Suprapubic skin (tissue), 4 donors: ENCODE data around the gene PCP4L1. TPM values are rescaled to one million over a fixed set of nuclear protein-coding genes. Genes with fewer than 3 reads are reported as not detected.
A peak's percentile ranks its signal among the peaks of the same experiment; 100 is the strongest.
"Not testable (repeated sequence)": the region's sequence is repeated elsewhere in the genome, so short reads cannot be mapped to it uniquely, and the experiment has no call there.

Experiments used
- DNase-seq, 2 donors: peaks; one replicate each; pipeline ENCODE4 v3.0.0-alpha.2; 2019; ENCODE audit warnings: low spot score in 2 of 2
- H3K27ac ChIP-seq: fragments of 200-600 bp; sonication (generic); one replicate; pipeline ENCODE4 v1.5.1; 2019
- H3K27me3 ChIP-seq: fragments of 200-600 bp; sonication (generic); one replicate; pipeline ENCODE4 v1.5.1; 2019
- H3K36me3 ChIP-seq: fragments of 200-600 bp; sonication (generic); one replicate; pipeline ENCODE4 v1.5.1; 2019
- H3K4me1 ChIP-seq: fragments of 200-600 bp; sonication (generic); one replicate; pipeline ENCODE4 v1.5.1; 2019
- H3K4me3 ChIP-seq: fragments of 200-600 bp; sonication (generic); one replicate; pipeline ENCODE4 v1.5.1; 2019; ENCODE audit warnings: mild to moderate bottlenecking
- H3K9me3 ChIP-seq: fragments of 200-600 bp; sonication (generic); one replicate; pipeline ENCODE4 v1.5.1; 2019
- CTCF ChIP-seq, 2 donors: fragments of 200-600 bp in 1 of 2; fragments of 450-650 bp in 1 of 2; sonication (generic) in 1 of 2; IDR thresholded peaks; one replicate each; pipeline ENCODE4 v1.5.1; 2016 to 2019; ENCODE audit warnings: antibody characterized with exemption in 2 of 2, mild to moderate bottlenecking in 1 of 2, moderate library complexity in 1 of 2
- EP300 ChIP-seq: sonication (generic); formaldehyde crosslinking; IDR thresholded peaks from one replicate; pipeline ENCODE4 v1.6.1; 2017; ENCODE audit warnings: antibody characterized with exemption
- POLR2A ChIP-seq, 2 donors: fragments of 450-650 bp; IDR thresholded peaks; one replicate each; pipeline ENCODE4 v1.6.1; 2017; ENCODE audit warnings: antibody characterized with exemption in 2 of 2, mild to moderate bottlenecking in 2 of 2, moderate library complexity in 2 of 2
- POLR2AphosphoS5 ChIP-seq, 3 donors: sonication (generic); formaldehyde crosslinking; IDR thresholded peaks; one replicate each; pipeline ENCODE4 v1.6.1; 2017; ENCODE audit warnings: antibody characterized with exemption in 3 of 3
- WGBS: methylation state at CpG from one replicate; pipeline ENCODE4 v1.1.5; 2018; 5-methylcytosine and 5-hydroxymethylcytosine counted together
- total RNA-seq, 4 donors: library from RNA; depleted of rRNA; stranded (reverse); fragments of >200 nt; gene quantifications; one replicate each; pipeline ENCODE4 v1.1.0, GENCODE V29; 2016

PCP4L1 gene
- total RNA-seq, 4 donors from 2014 or later: 2.7 to 10.1 (median 3.7) TPM

- no peaks in the 10 kb centered on the region for H3K27me3 ChIP-seq
- peaks cover 5% of the 10 kb centered on the region for H3K36me3 ChIP-seq
- H3K4me1 ChIP-seq: peaks cover 16% of the 10 kb centered on the region
- H3K4me3 ChIP-seq: peak within 1 kb of the TSS; percentile 62
- no peaks in the 10 kb centered on the region for H3K9me3 ChIP-seq
- TF ChIP-seq EP300 (no peak), CTCF (IDR thresholded peaks at IDR 0.05) (peak in 1 of 2 donors; percentile 29), POLR2AphosphoS5 (IDR thresholded peaks at IDR 0.05) (peak; percentile 57 to 87 (median 73)), POLR2A (IDR thresholded peaks at IDR 0.05) (peak; percentile 73 to 75)
- peak within 1 kb of the TSS; percentile 83 for H3K27ac ChIP-seq
- under 1% methylated on average over 26 of the region's 45 CpGs for WGBS
- peak; percentile 92 to 94 for DNase-seq
These were observed 55.8 kb downstream of the PCP4L1 start, which contains the start of gene SDHC for GRCh38 chr1:161314201-161314981. SDHC (plus strand) TSS chr1:161314381; CDS start chr1:161314406, 25 bp downstream.

- H3K27ac ChIP-seq, H3K36me3 ChIP-seq, H3K27me3 ChIP-seq, H3K4me3 ChIP-seq, DNase-seq, H3K9me3 ChIP-seq: not testable (repeated sequence)
- peaks cover 16% of the 10 kb centered on the region for H3K4me1 ChIP-seq
- 77% methylated on average over 17 of the region's 17 CpGs for WGBS
These were observed 57.5 kb downstream of the PCP4L1 start for GRCh38 chr1:161315841-161316674.

GRCh38 chr1:161324020-161324419 is 65.5 kb downstream of the PCP4L1 start:
- TF ChIP-seq POLR2A (IDR thresholded peaks at IDR 0.05) (no peak), POLR2AphosphoS5 (IDR thresholded peaks at IDR 0.05) (no peak), EP300 (no peak), CTCF (IDR thresholded peaks at IDR 0.05) (no peak)
- Histone ChIP-seq H3K4me1 (no peaks in the 10 kb centered on the region), H3K9me3 (no peaks in the 10 kb centered on the region), H3K36me3 (peaks cover 46% of the 10 kb centered on the region), H3K4me3 (no peak overlapping the region), H3K27me3 (no peaks in the 10 kb centered on the region), H3K27ac (no peak overlapping the region)
- WGBS: 90% methylated on average over 4 of the region's 4 CpGs
- DNase-seq: no peak

GRCh38 chr1:161330346-161330745 is 71.8 kb downstream of the PCP4L1 start:
- Histone ChIP-seq H3K27me3 (no peaks in the 10 kb centered on the region), H3K36me3 (peaks cover 88% of the 10 kb centered on the region), H3K4me1 (no peaks in the 10 kb centered on the region), H3K27ac (no peak overlapping the region), H3K9me3 (no peaks in the 10 kb centered on the region), H3K4me3 (no peak overlapping the region)
- no peak for TF ChIP-seq POLR2A (IDR thresholded peaks at IDR 0.05)
- no peak for DNase-seq
- WGBS: 88% methylated on average over 4 of the region's 4 CpGs

- TF ChIP-seq EP300 (no peak), CTCF (IDR thresholded peaks at IDR 0.05) (no peak), POLR2AphosphoS5 (IDR thresholded peaks at IDR 0.05) (no peak), POLR2A (IDR thresholded peaks at IDR 0.05) (no peak)
- H3K27me3 ChIP-seq: no peaks in the 10 kb centered on the region
- H3K36me3 ChIP-seq: peaks cover 90% of the 10 kb centered on the region
These were observed 74.6 kb downstream of the PCP4L1 start for GRCh38 chr1:161333166-161333565.

More at GRCh38 chr1:161333166-161333565, 74.6 kb downstream of the PCP4L1 start:
- WGBS: 94% methylated on average over 9 of the region's 9 CpGs
- Histone ChIP-seq H3K27ac (no peak overlapping the region), H3K4me1 (no peaks in the 10 kb centered on the region), H3K9me3 (no peaks in the 10 kb centered on the region), H3K4me3 (no peak overlapping the region)
- DNase-seq: no peak

Other genes starting within 250 kb of the PCP4L1 start
- gene F11R, start 237.6 kb upstream of the PCP4L1 start, total RNA-seq: 100 to 1,000 TPM; 101 to 112 (median 107) TPM
- 100 to 1,000 TPM in 2 of 4 donors, 10 to 100 TPM in 2; 70.0 to 123 (median 98.8) TPM for gene TSTD1, start 219.8 kb upstream of the PCP4L1 start, total RNA-seq
- gene USF1, start 212.8 kb upstream of the PCP4L1 start, total RNA-seq: 10 to 100 TPM; 33.9 to 88.7 (median 43.7) TPM
- 10 to 100 TPM; 12.3 to 46.2 (median 14.5) TPM for gene ARHGAP30, start 188.9 kb upstream of the PCP4L1 start, total RNA-seq
- 100 to 1,000 TPM; 126 to 188 (median 164) TPM for gene NECTIN4, start 169.2 kb upstream of the PCP4L1 start, total RNA-seq
- 1 to 10 TPM in 3 of 4 donors, not detected in 1; 1.3 to 4.0 (median 1.4) TPM for gene KLHDC9, start 160.4 kb upstream of the PCP4L1 start, total RNA-seq
- 10 to 100 TPM; 21.3 to 33.9 (median 27.1) TPM for gene PFDN2, start 140.7 kb upstream of the PCP4L1 start, total RNA-seq
- gene NIT1, start 140.6 kb upstream of the PCP4L1 start, total RNA-seq: 10 to 100 TPM; 28.3 to 58.2 (median 39.6) TPM
- gene DEDD, start 126.1 kb upstream of the PCP4L1 start, total RNA-seq: 10 to 100 TPM; 24.4 to 47.0 (median 36.6) TPM
- gene UFC1, start 104.8 kb upstream of the PCP4L1 start, total RNA-seq: 10 to 100 TPM; 44.2 to 98.8 (median 80.2) TPM
- gene USP21, start 99.2 kb upstream of the PCP4L1 start, total RNA-seq: 10 to 100 TPM; 18.7 to 37.0 (median 28.8) TPM
- gene PPOX, start 92.3 kb upstream of the PCP4L1 start, total RNA-seq: 10 to 100 TPM; 22.2 to 75.2 (median 37.2) TPM
- 10 to 100 TPM; 26.9 to 36.6 (median 30.0) TPM for gene B4GALT3, start 81.2 kb upstream of the PCP4L1 start, total RNA-seq
- 1 to 10 TPM in 3 of 4 donors, under 1 TPM in 1; 0.93 to 9.9 (median 6.3) TPM for gene ADAMTS4, start 59.7 kb upstream of the PCP4L1 start, total RNA-seq
- 100 to 1,000 TPM in 3 of 4 donors, 10 to 100 TPM in 1; 99.1 to 132 (median 112) TPM for gene NDUFS2, start 56.4 kb upstream of the PCP4L1 start, total RNA-seq
- gene FCER1G, start 43.5 kb upstream of the PCP4L1 start, total RNA-seq: 10 to 100 TPM in 1 of 4 donors, 1 to 10 TPM in 2, not detected in 1; 2.3 to 12.6 (median 4.6) TPM
- 10 to 100 TPM in 1 of 4 donors, not detected in 3; 29.6 TPM for gene APOA2, start 35.1 kb upstream of the PCP4L1 start, total RNA-seq
- gene TOMM40L, start 32.7 kb upstream of the PCP4L1 start, total RNA-seq: 10 to 100 TPM in 2 of 4 donors, 1 to 10 TPM in 2; 6.7 to 21.0 (median 8.7) TPM
- 1 to 10 TPM in 1 of 4 donors, not detected in 3; 1.2 TPM for gene NR1I3, start 20.5 kb upstream of the PCP4L1 start, total RNA-seq
- 1 to 10 TPM; 2.0 to 3.9 (median 2.7) TPM for gene MPZ, start 51.2 kb downstream of the PCP4L1 start, total RNA-seq
- gene SDHC, start 55.6 kb downstream of the PCP4L1 start, total RNA-seq: 10 to 100 TPM; 45.0 to 84.6 (median 60.7) TPM
- gene CFAP126, start 109.1 kb downstream of the PCP4L1 start, total RNA-seq: not detected
- 10 to 100 TPM in 2 of 4 donors, 1 to 10 TPM in 2; 4.3 to 27.8 (median 8.3) TPM for gene FCGR2A, start 246.7 kb downstream of the PCP4L1 start, total RNA-seq